Measurements from ENCODE around the gene CBLN3. TPM values are rescaled to one million over a fixed set of nuclear protein-coding genes. Genes with fewer than 3 reads are reported as not detected.
A peak's percentile ranks its signal among the peaks of the same experiment; 100 is the strongest.

The CBLN3 gene
- total and polyA plus RNA-seq, 9 of the 15 experiments (the other 6 are each of a cell fraction or from before 2014, with no cell fraction given), result 0.05 to 0.59 (median 0.26) TPM; not detected in 1

GRCh38 chr14:24398653-24399446, 30.6 kb downstream of the CBLN3 start, which contains the start of gene NYNRIN (continued):
- TF ChIP-seq SAFB2 (IDR thresholded peaks at IDR 0.05; ENCODE audit: borderline replicate concordance, low read depth, low read length, severe bottlenecking) (no peak), NCOA1 (IDR thresholded peaks at IDR 0.05; ENCODE audit: low read depth) (no peak), E4F1 (CRISPR knock-in tag; IDR thresholded peaks at IDR 0.05; ENCODE audit: borderline replicate concordance) (no peak), ZNF384 (IDR thresholded peaks at IDR 0.05; ENCODE audit: low read depth, low read length) (no peak), POLR2G (IDR thresholded peaks at IDR 0.05; ENCODE audit: low read depth, low read length) (peak; percentile 57; the same call in 1 of the 2 replicates), MECOM (CRISPR knock-in tag; IDR thresholded peaks at IDR 0.05) (no peak), E2F6 (IDR thresholded peaks at IDR 0.05; ENCODE audit: borderline replicate concordance in 1 of 2, extremely low read depth in 1 of 2, insufficient read depth in 1 of 2, insufficient read length in 1 of 2, low read depth in 1 of 2, low read length in 1 of 2, poor library complexity in 1 of 2, severe bottlenecking in 1 of 2) (peak in 1 of 2 experiments; percentile 79), ZBTB7A (IDR thresholded peaks at IDR 0.05; ENCODE audit: borderline replicate concordance, control insufficient read depth, low read depth, low read length) (peak; percentile 40; the same call in 1 of the 2 replicates), POLR3A (IDR thresholded peaks at IDR 0.05; ENCODE audit: borderline replicate concordance, extremely low read depth, insufficient read depth, insufficient read length) (no peak), SNRNP70 (optimal IDR thresholded peaks at IDR 0.05; ENCODE audit: low read depth, low read length) (no peak), ZNF586 (CRISPR knock-in tag; conservative IDR thresholded peaks at IDR 0.05) (no peak), GATA2 (CRISPR knock-in tag; IDR thresholded peaks at IDR 0.05) (no peak)
- TF ChIP-seq, protein P1, sequence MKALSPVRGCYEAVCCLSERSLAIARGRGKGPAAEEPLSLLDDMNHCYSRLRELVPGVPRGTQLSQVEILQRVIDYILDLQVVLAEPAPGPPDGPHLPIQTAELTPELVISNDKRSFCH (CRISPR knock-in tag; IDR thresholded peaks at IDR 0.05), result no peak
- TF ChIP-seq, protein P1 (tag; IDR thresholded peaks at IDR 0.05), result no peak
- TF ChIP-seq, protein P2, sequence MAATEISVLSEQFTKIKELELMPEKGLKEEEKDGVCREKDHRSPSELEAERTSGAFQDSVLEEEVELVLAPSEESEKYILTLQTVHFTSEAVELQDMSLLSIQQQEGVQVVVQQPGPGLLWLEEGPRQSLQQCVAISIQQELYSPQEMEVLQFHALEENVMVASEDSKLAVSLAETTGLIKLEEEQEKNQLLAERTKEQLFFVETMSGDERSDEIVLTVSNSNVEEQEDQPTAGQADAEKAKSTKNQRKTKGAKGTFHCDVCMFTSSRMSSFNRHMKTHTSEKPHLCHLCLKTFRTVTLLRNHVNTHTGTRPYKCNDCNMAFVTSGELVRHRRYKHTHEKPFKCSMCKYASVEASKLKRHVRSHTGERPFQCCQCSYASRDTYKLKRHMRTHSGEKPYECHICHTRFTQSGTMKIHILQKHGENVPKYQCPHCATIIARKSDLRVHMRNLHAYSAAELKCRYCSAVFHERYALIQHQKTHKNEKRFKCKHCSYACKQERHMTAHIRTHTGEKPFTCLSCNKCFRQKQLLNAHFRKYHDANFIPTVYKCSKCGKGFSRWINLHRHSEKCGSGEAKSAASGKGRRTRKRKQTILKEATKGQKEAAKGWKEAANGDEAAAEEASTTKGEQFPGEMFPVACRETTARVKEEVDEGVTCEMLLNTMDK (IDR thresholded peaks at IDR 0.05; ENCODE audit: borderline replicate concordance, insufficient read depth, low read depth, low read length, poor library complexity, severe bottlenecking), result no peak
- TF ChIP-seq, protein P3, sequence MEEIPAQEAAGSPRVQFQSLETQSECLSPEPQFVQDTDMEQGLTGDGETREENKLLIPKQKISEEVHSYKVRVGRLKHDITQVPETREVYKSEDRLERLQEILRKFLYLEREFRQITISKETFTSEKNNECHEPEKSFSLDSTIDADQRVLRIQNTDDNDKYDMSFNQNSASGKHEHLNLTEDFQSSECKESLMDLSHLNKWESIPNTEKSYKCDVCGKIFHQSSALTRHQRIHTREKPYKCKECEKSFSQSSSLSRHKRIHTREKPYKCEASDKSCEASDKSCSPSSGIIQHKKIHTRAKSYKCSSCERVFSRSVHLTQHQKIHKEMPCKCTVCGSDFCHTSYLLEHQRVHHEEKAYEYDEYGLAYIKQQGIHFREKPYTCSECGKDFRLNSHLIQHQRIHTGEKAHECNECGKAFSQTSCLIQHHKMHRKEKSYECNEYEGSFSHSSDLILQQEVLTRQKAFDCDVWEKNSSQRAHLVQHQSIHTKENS (CRISPR knock-in tag; IDR thresholded peaks at IDR 0.05), result no peak
